Measurements from ENCODE around the gene ESF1.

DNA sequence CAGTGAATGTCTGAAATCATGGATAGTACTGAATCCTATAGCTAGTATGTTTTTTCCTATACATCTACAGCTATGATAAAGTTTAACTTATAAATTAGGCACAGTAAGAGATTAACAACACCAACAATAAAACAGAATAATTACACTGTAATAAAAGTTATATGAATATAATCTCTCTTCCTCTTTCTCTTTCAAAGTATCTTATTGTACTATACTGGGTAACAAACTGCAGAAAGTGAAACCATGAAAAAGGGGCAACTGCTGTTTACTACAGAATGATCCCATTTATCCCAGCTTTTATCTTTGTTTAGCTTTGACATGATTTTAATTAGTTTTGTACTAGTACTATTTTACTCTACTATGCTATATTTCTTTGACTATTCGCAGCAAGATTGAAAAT lies 25.8 kb downstream of the ESF1 start:
- TF ChIP-seq, protein P1, sequence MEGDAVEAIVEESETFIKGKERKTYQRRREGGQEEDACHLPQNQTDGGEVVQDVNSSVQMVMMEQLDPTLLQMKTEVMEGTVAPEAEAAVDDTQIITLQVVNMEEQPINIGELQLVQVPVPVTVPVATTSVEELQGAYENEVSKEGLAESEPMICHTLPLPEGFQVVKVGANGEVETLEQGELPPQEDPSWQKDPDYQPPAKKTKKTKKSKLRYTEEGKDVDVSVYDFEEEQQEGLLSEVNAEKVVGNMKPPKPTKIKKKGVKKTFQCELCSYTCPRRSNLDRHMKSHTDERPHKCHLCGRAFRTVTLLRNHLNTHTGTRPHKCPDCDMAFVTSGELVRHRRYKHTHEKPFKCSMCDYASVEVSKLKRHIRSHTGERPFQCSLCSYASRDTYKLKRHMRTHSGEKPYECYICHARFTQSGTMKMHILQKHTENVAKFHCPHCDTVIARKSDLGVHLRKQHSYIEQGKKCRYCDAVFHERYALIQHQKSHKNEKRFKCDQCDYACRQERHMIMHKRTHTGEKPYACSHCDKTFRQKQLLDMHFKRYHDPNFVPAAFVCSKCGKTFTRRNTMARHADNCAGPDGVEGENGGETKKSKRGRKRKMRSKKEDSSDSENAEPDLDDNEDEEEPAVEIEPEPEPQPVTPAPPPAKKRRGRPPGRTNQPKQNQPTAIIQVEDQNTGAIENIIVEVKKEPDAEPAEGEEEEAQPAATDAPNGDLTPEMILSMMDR (IDR thresholded peaks at IDR 0.05; ENCODE audit: insufficient read depth, low read length): no peak
- TF ChIP-seq GABPA (IDR thresholded peaks at IDR 0.05; ENCODE audit: low read depth) (no peak), REST (IDR thresholded peaks at IDR 0.05; ENCODE audit: insufficient replicate concordance, low read depth) (no peak)
